ENCODE data around the gene LYL1. TPM values are rescaled to one million over a fixed set of nuclear protein-coding genes. Genes with fewer than 3 reads are reported as not detected.

LYL1 gene
- total RNA-seq, 1 experiment from 2014 or later: 0.59 TPM

DNA sequence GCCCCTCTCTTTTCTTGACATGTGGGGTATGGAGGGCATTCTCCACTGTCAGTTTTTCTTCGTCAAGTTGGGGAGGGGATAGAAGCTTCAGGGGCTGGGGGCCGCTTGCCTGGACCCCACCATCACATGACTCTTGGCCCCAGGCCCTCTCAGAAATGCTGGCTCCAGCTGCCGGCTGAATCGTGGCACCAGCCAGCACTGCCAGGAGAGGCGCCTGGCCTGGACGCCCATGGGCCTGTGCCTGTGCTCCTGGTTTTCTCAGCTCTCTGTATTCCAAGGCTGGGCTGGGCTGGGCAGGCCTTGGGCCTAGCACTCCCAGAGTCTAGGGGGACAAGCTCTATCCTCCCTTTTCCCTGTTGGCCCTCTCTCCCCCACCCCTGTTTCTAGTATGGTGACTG lies 38.6 kb downstream of the LYL1 start:
- Mint-ChIP-seq H3K36me3 (ENCODE audit: insufficient read depth, unreplicated experiment) (no peaks in the 10 kb centered on the region), H3K27me3 (ENCODE audit: insufficient read depth, unreplicated experiment) (peaks cover 11% of the 10 kb centered on the region), H3K4me1 (ENCODE audit: low read depth, unreplicated experiment) (peaks cover under 1% of the 10 kb centered on the region), H3K4me3 (ENCODE audit: unreplicated experiment) (no peak overlapping the region), H3K9me3 (ENCODE audit: unreplicated experiment) (no peaks in the 10 kb centered on the region), H3K27ac (ENCODE audit: unreplicated experiment) (no peak overlapping the region)
- POLR2A ChIA-PET: no interaction called here
- Histone ChIP-seq H3K36me3 (ENCODE audit: control insufficient read depth, insufficient read depth, low read length) (no peaks in the 10 kb centered on the region), H3K27me3 (replicated peaks; ENCODE audit: control insufficient read depth, insufficient read depth, low read length) (peaks cover 3% of the 10 kb centered on the region), H3K4me3 (ENCODE audit: low read depth, low read length) (no peak overlapping the region), H3K9me3 (no peaks in the 10 kb centered on the region), H3K4me1 (peaks cover 7% of the 10 kb centered on the region; the same call in 1 of the 2 replicates)
- BruUV-seq (replicated peaks): no TSS peak
- TF ChIP-seq, protein P1, sequence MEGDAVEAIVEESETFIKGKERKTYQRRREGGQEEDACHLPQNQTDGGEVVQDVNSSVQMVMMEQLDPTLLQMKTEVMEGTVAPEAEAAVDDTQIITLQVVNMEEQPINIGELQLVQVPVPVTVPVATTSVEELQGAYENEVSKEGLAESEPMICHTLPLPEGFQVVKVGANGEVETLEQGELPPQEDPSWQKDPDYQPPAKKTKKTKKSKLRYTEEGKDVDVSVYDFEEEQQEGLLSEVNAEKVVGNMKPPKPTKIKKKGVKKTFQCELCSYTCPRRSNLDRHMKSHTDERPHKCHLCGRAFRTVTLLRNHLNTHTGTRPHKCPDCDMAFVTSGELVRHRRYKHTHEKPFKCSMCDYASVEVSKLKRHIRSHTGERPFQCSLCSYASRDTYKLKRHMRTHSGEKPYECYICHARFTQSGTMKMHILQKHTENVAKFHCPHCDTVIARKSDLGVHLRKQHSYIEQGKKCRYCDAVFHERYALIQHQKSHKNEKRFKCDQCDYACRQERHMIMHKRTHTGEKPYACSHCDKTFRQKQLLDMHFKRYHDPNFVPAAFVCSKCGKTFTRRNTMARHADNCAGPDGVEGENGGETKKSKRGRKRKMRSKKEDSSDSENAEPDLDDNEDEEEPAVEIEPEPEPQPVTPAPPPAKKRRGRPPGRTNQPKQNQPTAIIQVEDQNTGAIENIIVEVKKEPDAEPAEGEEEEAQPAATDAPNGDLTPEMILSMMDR (IDR thresholded peaks at IDR 0.05; ENCODE audit: insufficient read depth in 1 of 2, low read depth in 1 of 2, low read length in 1 of 2, severe bottlenecking in 1 of 2, unreplicated experiment in 1 of 2): no peak
- intact Hi-C loops (cut with micrococcal nuclease; ENCODE audit: unreplicated experiment): no loop called here
- CTCF ChIA-PET: no interaction called here
- no peak for DNase-seq

DNA sequence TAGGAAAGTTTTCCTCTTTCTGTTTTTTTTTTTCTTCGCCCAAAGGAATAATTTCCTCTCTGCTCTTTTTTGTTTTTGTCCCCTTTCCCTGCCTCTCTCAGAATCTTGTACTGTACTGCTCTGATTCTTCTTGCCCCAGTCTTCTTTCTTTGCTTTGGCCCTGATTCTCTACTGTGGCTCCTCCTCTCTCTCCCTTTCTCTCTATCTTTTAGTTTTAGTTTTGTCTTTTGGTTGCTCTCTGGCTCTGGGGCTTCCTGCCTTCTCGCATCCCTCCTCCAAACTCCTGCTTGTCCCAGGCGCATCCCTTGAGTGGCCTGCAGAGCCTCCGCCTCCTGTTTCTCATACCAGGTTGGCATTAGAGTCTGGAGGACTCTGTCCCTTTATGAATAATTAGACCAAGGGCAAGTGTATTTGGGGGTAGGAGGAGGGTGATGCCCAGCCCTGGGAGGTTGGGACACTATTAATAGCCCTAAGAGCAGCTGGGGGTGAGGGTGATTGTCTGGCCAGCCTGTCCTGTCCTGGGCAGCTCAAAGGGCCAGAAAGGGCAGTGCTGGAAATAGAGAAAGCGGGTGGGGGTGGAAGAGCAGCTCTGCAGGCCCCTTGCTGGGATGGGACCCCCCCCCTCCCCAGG lies 39.1 kb downstream of the LYL1 start:
- peaks cover 14% of the 10 kb centered on the region for H3K27me3 Mint-ChIP-seq (ENCODE audit: insufficient read depth, unreplicated experiment)
- DNase-seq: no peak
- H3K4me3 ChIP-seq (ENCODE audit: low read depth, low read length): no peak overlapping the region
- H3K9me3 ChIP-seq: no peaks in the 10 kb centered on the region
- H3K27ac Mint-ChIP-seq (ENCODE audit: unreplicated experiment): no peak overlapping the region
- no TSS peak for BruUV-seq (replicated peaks)
- peaks cover 7% of the 10 kb centered on the region; the same call in 1 of the 2 replicates for H3K4me1 ChIP-seq
- no peaks in the 10 kb centered on the region for H3K9me3 Mint-ChIP-seq (ENCODE audit: unreplicated experiment)
- H3K36me3 Mint-ChIP-seq (ENCODE audit: insufficient read depth, unreplicated experiment): no peaks in the 10 kb centered on the region
- intact Hi-C loops (cut with micrococcal nuclease; ENCODE audit: unreplicated experiment): no loop called here
- CTCF ChIA-PET: interaction anchor here (8.0 kb wide), 1 partner anchor 85 kb away, joined by 84 read pairs; no protein-coding TSS in a partner anchor
- no peak overlapping the region for H3K4me3 Mint-ChIP-seq (ENCODE audit: unreplicated experiment)
- TF ChIP-seq, protein P1 (IDR thresholded peaks at IDR 0.05; ENCODE audit: insufficient read depth in 1 of 2, low read depth in 1 of 2, low read length in 1 of 2, severe bottlenecking in 1 of 2, unreplicated experiment in 1 of 2): no peak
- no peaks in the 10 kb centered on the region for H3K36me3 ChIP-seq (ENCODE audit: control insufficient read depth, insufficient read depth, low read length)
- no peaks in the 10 kb centered on the region for H3K4me1 Mint-ChIP-seq (ENCODE audit: low read depth, unreplicated experiment)
- POLR2A ChIA-PET: no interaction called here
- H3K27me3 ChIP-seq (replicated peaks; ENCODE audit: control insufficient read depth, insufficient read depth, low read length): peaks cover 3% of the 10 kb centered on the region

DNA sequence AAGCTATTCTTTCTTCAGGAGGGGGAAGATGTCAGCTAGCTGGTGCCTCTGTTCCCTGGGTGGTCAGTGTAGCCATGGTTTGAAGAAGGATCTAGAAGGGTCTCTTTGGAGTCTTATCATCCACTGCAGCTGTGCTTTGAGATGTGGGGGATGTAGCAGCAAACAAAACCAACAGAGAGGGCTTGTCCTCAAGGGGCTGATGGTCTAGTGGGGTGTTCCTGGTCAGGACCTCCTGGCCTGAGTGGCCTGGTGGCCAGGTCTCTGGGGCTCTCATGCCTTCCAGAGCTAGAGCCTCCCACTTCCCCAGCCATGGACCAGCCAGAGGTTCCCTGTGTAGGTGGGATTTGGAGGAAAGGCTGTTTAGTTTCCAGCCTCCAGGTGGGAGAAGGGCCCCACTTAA lies 40.3 kb downstream of the LYL1 start:
- Mint-ChIP-seq H3K4me1 (ENCODE audit: low read depth, unreplicated experiment) (no peaks in the 10 kb centered on the region), H3K27me3 (ENCODE audit: insufficient read depth, unreplicated experiment) (peaks cover 16% of the 10 kb centered on the region), H3K36me3 (ENCODE audit: insufficient read depth, unreplicated experiment) (no peaks in the 10 kb centered on the region), H3K9me3 (ENCODE audit: unreplicated experiment) (no peaks in the 10 kb centered on the region), H3K4me3 (ENCODE audit: unreplicated experiment) (no peak overlapping the region), H3K27ac (ENCODE audit: unreplicated experiment) (no peak overlapping the region)
- H3K27me3 ChIP-seq (replicated peaks; ENCODE audit: control insufficient read depth, insufficient read depth, low read length): peaks cover 3% of the 10 kb centered on the region
- TF ChIP-seq, protein P1 (IDR thresholded peaks at IDR 0.05; ENCODE audit: insufficient read depth in 1 of 2, low read depth in 1 of 2, low read length in 1 of 2, severe bottlenecking in 1 of 2, unreplicated experiment in 1 of 2): no peak
- ChIA-PET CTCF (interaction anchor here (0.9 to 8.0 kb wide), 4 partner anchors 23 to 97 kb away, joined by 4 to 84 read pairs (median 22); no protein-coding TSS in a partner anchor), POLR2A (no interaction called here)
- H3K9me3 ChIP-seq: no peaks in the 10 kb centered on the region
- DNase-seq: no peak
- intact Hi-C loops (cut with micrococcal nuclease; ENCODE audit: unreplicated experiment): no loop called here
- no peaks in the 10 kb centered on the region for H3K36me3 ChIP-seq (ENCODE audit: control insufficient read depth, insufficient read depth, low read length)
- BruUV-seq (replicated peaks): no TSS peak
- no peak overlapping the region for H3K4me3 ChIP-seq (ENCODE audit: low read depth, low read length)
- peaks cover 4% of the 10 kb centered on the region; the same call in 1 of the 2 replicates for H3K4me1 ChIP-seq

Measured in Caco-2 (cell line).